ENCODE measurements around the gene DHRS4. TPM values are rescaled to one million over a fixed set of nuclear protein-coding genes. Genes with fewer than 3 reads are reported as not detected.
"Not testable (repeated sequence)": the region's sequence is repeated elsewhere in the genome, so short reads cannot be mapped to it uniquely, and the experiment has no call there.

DHRS4 gene
- total RNA-seq, 4 donors from 2014 or later = 42.0 to 60.7 (median 45.8) TPM

GRCh38 chr14:23988607-23989363, 35.2 kb downstream of the DHRS4 start, which contains the start of gene DHRS4L2:
Gene DHRS4L2, plus strand, starts transcription at chr14:23988929. Its CDS starts 19 bp downstream, at chr14:23988948.
- TF ChIP-seq CTCF (IDR thresholded peaks at IDR 0.05; ENCODE audit: low read depth) = not testable (repeated sequence)

DNA sequence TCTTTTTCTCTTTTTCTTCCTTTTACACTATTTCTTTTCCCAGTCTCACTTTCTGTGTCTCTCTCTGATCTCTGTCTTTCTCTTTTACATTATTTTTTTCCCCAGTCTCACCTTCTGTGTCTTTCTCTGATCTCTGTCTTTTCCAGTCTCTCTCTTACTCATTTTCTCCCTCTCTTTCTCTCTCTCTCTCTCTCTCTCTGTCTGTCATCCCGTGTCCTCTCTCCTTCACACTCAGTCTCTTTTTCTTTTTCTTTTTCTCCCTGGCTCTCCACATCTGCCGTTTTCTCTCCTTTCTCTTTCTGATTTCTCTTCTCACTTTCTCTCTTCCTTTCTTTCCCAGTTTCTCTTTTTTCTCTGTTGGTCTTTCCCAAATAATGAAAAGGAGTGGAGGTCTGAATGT, 57.5 kb downstream of the DHRS4 start:
- no peak for TF ChIP-seq CTCF (IDR thresholded peaks at IDR 0.05; ENCODE audit: low read depth)

DNA sequence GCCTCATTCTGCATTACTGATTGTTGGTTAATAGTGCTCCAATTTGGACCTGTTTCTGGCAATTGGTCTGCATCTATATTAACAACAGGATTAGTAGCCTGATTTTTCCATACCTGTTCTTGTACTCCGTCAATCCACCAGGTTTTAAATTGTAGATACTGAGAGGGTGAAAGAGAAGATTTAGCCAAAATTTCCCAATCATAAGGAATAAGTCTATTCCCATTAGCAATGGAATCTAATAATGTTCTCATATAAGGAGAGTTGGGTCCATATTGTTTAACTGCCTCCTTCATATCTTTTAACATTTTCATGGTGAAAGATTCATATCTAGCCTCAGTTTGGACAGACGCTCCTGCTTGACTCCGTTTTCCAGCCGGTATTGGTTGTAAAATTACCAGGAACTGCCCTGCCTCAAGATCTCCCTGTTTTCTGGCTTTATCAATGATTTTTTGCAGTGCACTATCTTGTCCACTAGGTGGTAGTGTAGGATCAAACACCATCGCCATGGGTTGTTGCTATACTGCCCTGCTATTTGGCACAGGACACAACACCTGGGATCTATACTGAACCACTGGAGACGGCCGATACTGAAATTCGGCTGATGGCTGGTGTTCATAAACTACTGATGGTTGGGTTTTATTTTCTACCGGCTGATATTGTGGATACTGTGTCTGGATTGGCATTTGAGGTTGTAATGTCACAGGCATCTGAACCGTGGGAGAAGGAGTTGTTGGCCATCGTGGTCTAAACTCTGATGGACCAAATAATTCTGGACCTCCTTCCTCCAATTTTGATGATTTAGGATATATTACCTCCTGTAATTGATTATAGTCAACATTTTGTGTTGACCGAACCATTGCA, 60.3 kb downstream of the DHRS4 start:
- TF ChIP-seq CTCF (IDR thresholded peaks at IDR 0.05; ENCODE audit: low read depth) = no peak

Other genes with a start within 250 kb of the DHRS4 start
- gene DHRS4L2, start 35.2 kb downstream of the DHRS4 start, total RNA-seq = 10 to 100 TPM; 13.9 to 26.4 (median 20.9) TPM
- gene CARMIL3, start 98.2 kb downstream of the DHRS4 start, total RNA-seq = under 1 TPM in 3 of 4 donors, not detected in 1; 0.17 to 0.33 (median 0.22) TPM
- not detected for gene CPNE6, start 117.8 kb downstream of the DHRS4 start, total RNA-seq
- gene PCK2, start 140.5 kb downstream of the DHRS4 start, total RNA-seq = 100 to 1,000 TPM in 1 of 4 donors, 10 to 100 TPM in 3; 24.0 to 125 (median 53.1) TPM
- 10 to 100 TPM; 39.6 to 83.5 (median 53.2) TPM for gene DCAF11, start 161.0 kb downstream of the DHRS4 start, total RNA-seq
- gene NRL, start 161.2 kb downstream of the DHRS4 start, total RNA-seq = 1 to 10 TPM in 3 of 4 donors, not detected in 1; 1.0 to 3.0 (median 1.1) TPM
- under 1 TPM in 1 of 4 donors, not detected in 3; 0.68 TPM for gene FITM1, start 176.9 kb downstream of the DHRS4 start, total RNA-seq
- 100 to 1,000 TPM in 2 of 4 donors, 10 to 100 TPM in 2; 89.6 to 110 (median 99.7) TPM for gene PSME1, start 182.4 kb downstream of the DHRS4 start, total RNA-seq
- 10 to 100 TPM in 2 of 4 donors, 1 to 10 TPM in 2; 6.7 to 16.3 (median 11.6) TPM for gene EMC9, start 187.8 kb downstream of the DHRS4 start, total RNA-seq
- gene PSME2, start 192.8 kb downstream of the DHRS4 start, total RNA-seq = 10 to 100 TPM; 34.5 to 42.8 (median 39.5) TPM
- gene RNF31, start 193.7 kb downstream of the DHRS4 start, total RNA-seq = 10 to 100 TPM; 21.7 to 54.8 (median 27.4) TPM
- gene IRF9, start 207.5 kb downstream of the DHRS4 start, total RNA-seq = 10 to 100 TPM; 31.6 to 83.1 (median 55.9) TPM
- gene REC8, start 218.3 kb downstream of the DHRS4 start, total RNA-seq = 10 to 100 TPM in 1 of 4 donors, 1 to 10 TPM in 3; 3.1 to 27.7 (median 5.5) TPM
- gene IPO4, start 235.0 kb downstream of the DHRS4 start, total RNA-seq = 10 to 100 TPM; 12.1 to 60.0 (median 17.3) TPM
- gene TM9SF1, start 241.7 kb downstream of the DHRS4 start, total RNA-seq = 10 to 100 TPM; 36.7 to 46.6 (median 41.5) TPM